Mesendoderm (in vitro differentiated cells): ENCODE results near the gene GNA12.
A peak's percentile ranks its signal among the peaks of the same experiment; 100 is the strongest.

Source experiments
- DNase-seq: peaks from one replicate; pipeline ENCODE4 v3.0.0; 2013
- H2AK5ac ChIP-seq: 2 replicates; pipeline ENCODE4 v1.6.1; 2013; ENCODE audit warnings: low read length, inconsistent platforms
- H2BK120ac ChIP-seq: 2 replicates; pipeline ENCODE4 v1.6.1; 2013; ENCODE audit warnings: low read depth, mild to moderate bottlenecking, low read length, moderate library complexity, mixed read lengths
- H2BK15ac ChIP-seq: replicated peaks from 2 replicates; pipeline ENCODE4 v1.6.1; 2013; ENCODE audit warnings: low read depth, mild to moderate bottlenecking, moderate library complexity
- H2BK5ac ChIP-seq: 2 replicates; pipeline ENCODE4 v1.6.1; 2013; ENCODE audit warnings: low read length, inconsistent platforms
- H3K18ac ChIP-seq: 2 replicates; pipeline ENCODE4 v1.6.1; 2013; ENCODE audit warnings: mild to moderate bottlenecking, low read length, mixed read lengths
- H3K23ac ChIP-seq: one replicate; pipeline ENCODE4 v1.6.1; 2013; ENCODE audit warnings: low read length
- H3K27ac ChIP-seq: 2 replicates; pipeline ENCODE4 v1.5.1; 2013; ENCODE audit warnings: low read depth, mild to moderate bottlenecking, inconsistent platforms, low read length, moderate library complexity
- H3K27me3 ChIP-seq: 2 replicates; pipeline ENCODE4 v1.6.1; 2013; ENCODE audit warnings: low read length, control low read depth, mild to moderate bottlenecking, inconsistent platforms; ENCODE audit not compliant: insufficient read depth, poor library complexity
- H3K36me3 ChIP-seq: 2 replicates; pipeline ENCODE4 v1.6.1; 2013; ENCODE audit warnings: low read length, inconsistent platforms; ENCODE audit not compliant: control insufficient read depth, insufficient read depth
- H3K4ac ChIP-seq: one replicate; pipeline ENCODE4 v1.6.1; 2013; ENCODE audit warnings: low read depth, mild to moderate bottlenecking, low read length, moderate library complexity
- H3K4me1 ChIP-seq: 2 replicates; pipeline ENCODE4 v1.6.1; 2013; ENCODE audit warnings: low read depth, low read length, inconsistent platforms; ENCODE audit not compliant: control insufficient read depth
- H3K4me2 ChIP-seq: 2 replicates; pipeline ENCODE4 v1.6.1; 2013; ENCODE audit warnings: low read length
- H3K4me3 ChIP-seq: 2 replicates; pipeline ENCODE4 v1.5.1; 2013; ENCODE audit warnings: mild to moderate bottlenecking, low read length
- H3K56ac ChIP-seq: one replicate; pipeline ENCODE4 v1.6.1; 2013; ENCODE audit warnings: low read length
- H3K79me1 ChIP-seq: 2 replicates; pipeline ENCODE4 v1.6.1; 2013; ENCODE audit warnings: low read length, inconsistent platforms
- H3K79me2 ChIP-seq: 2 replicates; pipeline ENCODE4 v1.6.1; 2013; ENCODE audit warnings: mild to moderate bottlenecking, low read length; ENCODE audit not compliant: control insufficient read depth, insufficient read depth
- H3K9ac ChIP-seq: 2 replicates; pipeline ENCODE4 v1.6.1; 2013; ENCODE audit warnings: low read length, inconsistent platforms
- H4K5ac ChIP-seq: one replicate; pipeline ENCODE4 v1.6.1; 2013; ENCODE audit warnings: low read length
- H4K8ac ChIP-seq: one replicate; pipeline ENCODE4 v1.6.1; 2013; ENCODE audit warnings: low read depth, mild to moderate bottlenecking, control low read depth, low read length, moderate library complexity
- WGBS: extraction: QIAGEN DNeasy Blood & Tissue Kit; methylation state at CpG from one replicate; pipeline ENCODE4 v1.1.7; 2013; ENCODE audit warnings: low lambda C conversion rate, missing lambda C conversion rate; ENCODE audit not compliant: insufficient coverage; ENCODE audit errors: extremely low coverage; 5-methylcytosine and 5-hydroxymethylcytosine counted together

The GNA12 gene

DNA sequence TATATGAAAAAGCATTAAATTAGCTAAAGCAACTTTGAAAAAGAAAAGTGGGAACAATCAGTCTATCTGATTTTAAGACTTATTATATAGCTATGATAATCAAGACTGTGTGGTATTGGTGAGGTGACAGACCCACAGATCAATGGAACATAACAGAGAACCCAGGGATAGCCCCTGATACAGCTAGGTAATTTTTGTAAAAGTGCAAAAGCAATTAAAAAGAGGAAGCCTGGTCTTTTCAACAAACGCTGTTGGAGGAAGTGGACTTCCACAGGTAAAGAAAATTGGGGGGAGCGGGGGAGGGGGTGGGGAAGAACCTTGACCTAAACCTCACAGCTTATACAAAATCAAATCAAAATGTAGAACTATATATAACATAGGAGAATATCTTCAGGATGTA lies 45.4 kb downstream of the GNA12 start:
- Histone ChIP-seq H3K27me3 (no peaks in the 10 kb centered on the region), H3K79me1 (peaks cover 29% of the 10 kb centered on the region), H3K18ac (no peak overlapping the region), H3K56ac (no peak overlapping the region), H2BK15ac (no peak overlapping the region), H2AK5ac (no peak overlapping the region), H4K5ac (no peak overlapping the region), H3K36me3 (peaks cover 4% of the 10 kb centered on the region), H4K8ac (no peak overlapping the region), H3K27ac (no peak overlapping the region), H3K9ac (no peak overlapping the region), H2BK5ac (no peak overlapping the region), H3K4me1 (peaks cover 8% of the 10 kb centered on the region), H3K4me3 (no peak overlapping the region), H3K4ac (no peak overlapping the region), H3K23ac (no peak overlapping the region), H3K79me2 (peaks cover 52% of the 10 kb centered on the region), H3K4me2 (no peak overlapping the region), H2BK120ac (no peak overlapping the region)
- no CpG with 5 or more reads among the region's 2 CpGs for WGBS
- no peak for DNase-seq

DNA sequence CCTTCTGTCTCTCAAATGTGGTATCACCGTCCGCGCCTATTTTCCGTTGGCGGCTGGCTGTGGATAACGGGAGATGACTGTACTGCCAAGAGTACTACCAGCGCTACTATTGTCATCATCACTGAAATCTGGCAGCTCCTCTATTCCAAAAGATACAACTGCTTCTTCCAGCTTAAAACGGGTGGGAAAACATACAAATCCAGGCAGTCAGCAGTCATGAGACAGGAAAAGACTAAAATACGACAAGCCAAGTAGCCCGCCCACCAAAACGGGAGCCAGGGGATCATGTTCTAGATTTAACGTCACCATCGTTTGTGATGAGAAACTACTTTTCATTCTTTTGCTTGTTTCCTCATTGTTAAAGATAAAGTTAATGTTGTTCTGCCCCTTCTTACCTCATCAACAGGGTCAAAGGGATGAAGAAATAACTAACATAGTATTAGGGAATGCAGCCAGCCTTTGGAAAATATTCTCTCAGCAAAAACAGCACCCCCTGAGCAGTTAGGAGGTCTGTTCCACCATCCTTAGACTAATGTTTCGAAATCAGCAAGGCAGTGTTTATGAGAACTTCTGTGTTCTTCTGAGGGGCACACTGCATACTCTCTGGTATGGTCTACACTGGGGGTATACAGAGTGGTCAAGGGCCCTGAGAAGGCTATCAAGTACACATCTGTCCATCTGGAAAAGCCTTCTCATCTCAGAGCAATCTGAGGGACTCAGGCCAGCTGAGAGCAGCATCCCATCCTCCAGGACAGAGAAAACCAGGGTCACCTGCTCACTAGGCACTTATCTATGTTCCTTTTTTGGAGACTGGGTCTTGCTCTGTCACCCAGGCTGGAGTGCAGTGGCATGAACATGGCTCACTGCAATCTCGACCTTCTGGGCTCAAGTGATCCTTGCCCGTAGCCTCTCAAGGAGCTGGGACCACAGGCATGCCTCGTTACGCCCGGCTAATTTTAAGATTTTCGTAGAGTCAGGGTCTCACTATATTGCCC lies 47.5 kb downstream of the GNA12 start:
- no peak overlapping the region for H2AK5ac ChIP-seq
- H3K23ac ChIP-seq, result no peak overlapping the region
- no peak overlapping the region for H3K9ac ChIP-seq
- H3K4me3 ChIP-seq, result no peak overlapping the region
- H2BK5ac ChIP-seq, result no peak overlapping the region
- DNase-seq, result no peak
- H3K79me1 ChIP-seq, result peaks cover 33% of the 10 kb centered on the region
- H3K27ac ChIP-seq, result no peak overlapping the region
- H2BK15ac ChIP-seq, result no peak overlapping the region
- WGBS, result no CpG with 5 or more reads among the region's 20 CpGs
- H3K18ac ChIP-seq, result no peak overlapping the region
- peaks cover 4% of the 10 kb centered on the region for H3K4me1 ChIP-seq
- no peak overlapping the region for H4K8ac ChIP-seq
- H3K4ac ChIP-seq, result no peak overlapping the region
- no peaks in the 10 kb centered on the region for H3K27me3 ChIP-seq
- no peak overlapping the region for H4K5ac ChIP-seq
- no peak overlapping the region for H3K56ac ChIP-seq
- H2BK120ac ChIP-seq, result no peak overlapping the region
- peaks cover 48% of the 10 kb centered on the region for H3K79me2 ChIP-seq
- no peak overlapping the region for H3K4me2 ChIP-seq
- H3K36me3 ChIP-seq, result peaks cover 9% of the 10 kb centered on the region

DNA sequence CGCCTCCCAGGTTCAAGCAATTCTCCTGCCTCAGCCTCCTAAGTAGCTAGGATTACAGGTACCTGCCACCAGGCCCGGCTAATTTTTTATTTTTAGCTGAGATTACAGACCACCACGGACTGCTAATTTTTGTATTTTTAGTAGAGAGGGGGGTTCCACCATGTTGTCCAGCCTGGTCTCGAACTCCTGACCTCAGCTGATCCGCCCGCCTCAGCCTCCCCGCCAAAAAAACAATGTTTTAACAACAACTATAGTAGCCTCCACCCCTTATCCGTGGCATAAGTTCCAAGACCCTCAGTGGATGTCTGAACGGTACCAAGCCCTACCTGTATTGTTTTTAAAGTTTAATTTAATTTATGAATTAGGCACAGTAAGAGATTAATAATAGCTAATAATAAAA lies 48.2 kb downstream of the GNA12 start:
- no peak overlapping the region for H3K23ac ChIP-seq
- H3K27ac ChIP-seq, result no peak overlapping the region
- no peak overlapping the region for H3K56ac ChIP-seq
- H3K4me1 ChIP-seq, result peaks cover 4% of the 10 kb centered on the region
- H3K27me3 ChIP-seq, result no peaks in the 10 kb centered on the region
- no peak overlapping the region for H4K5ac ChIP-seq
- no peak overlapping the region for H2BK120ac ChIP-seq
- no peak overlapping the region for H2BK15ac ChIP-seq
- no peak overlapping the region for H2BK5ac ChIP-seq
- H3K79me2 ChIP-seq, result peaks cover 42% of the 10 kb centered on the region
- no peak overlapping the region for H4K8ac ChIP-seq
- no peak overlapping the region for H3K18ac ChIP-seq
- peaks cover 9% of the 10 kb centered on the region for H3K36me3 ChIP-seq
- WGBS, result no CpG with 5 or more reads among the region's 9 CpGs
- DNase-seq, result no peak
- H3K4me2 ChIP-seq, result no peak overlapping the region
- H3K9ac ChIP-seq, result no peak overlapping the region
- H3K4ac ChIP-seq, result no peak overlapping the region
- peaks cover 31% of the 10 kb centered on the region for H3K79me1 ChIP-seq
- no peak overlapping the region for H3K4me3 ChIP-seq
- H2AK5ac ChIP-seq, result no peak overlapping the region

DNA sequence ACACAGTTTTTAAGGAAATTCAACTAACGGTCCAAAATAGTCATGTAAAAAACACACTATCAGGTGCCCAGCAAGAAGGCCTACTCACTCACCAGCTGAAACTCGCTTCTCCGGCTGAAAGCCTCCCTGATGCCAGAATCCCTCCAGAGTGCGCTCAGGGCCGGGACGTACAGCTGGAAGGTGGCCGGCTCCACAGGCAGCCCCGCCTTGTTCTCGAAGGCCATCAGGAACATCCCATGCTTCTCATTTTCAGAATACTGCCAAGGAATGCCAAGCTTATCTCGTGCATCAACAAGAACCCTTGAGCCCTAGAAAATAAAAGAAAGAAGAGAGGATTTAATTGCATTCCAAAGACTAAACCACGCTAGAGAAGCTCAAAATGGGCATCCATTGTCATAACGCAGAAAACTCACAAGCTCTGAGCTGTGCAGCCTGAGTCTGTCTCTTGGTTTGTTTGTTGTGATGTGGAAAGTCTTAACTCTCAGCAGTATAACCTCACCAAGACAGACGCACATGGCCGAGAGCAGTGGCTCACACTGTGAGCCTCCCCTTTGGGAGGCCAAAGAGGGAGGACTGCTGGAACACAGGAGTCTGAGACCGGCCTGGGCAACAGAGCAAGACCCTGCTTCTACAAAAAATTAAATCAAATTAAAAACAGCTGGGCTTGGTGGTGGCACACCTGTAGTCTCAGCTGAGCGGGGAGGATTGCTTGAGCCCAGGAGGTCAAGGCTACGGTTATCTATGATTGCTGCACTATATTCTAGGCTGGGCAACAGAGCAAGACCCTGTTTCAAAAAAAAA lies 49.1 kb downstream of the GNA12 start:
- no CpG with 5 or more reads among the region's 17 CpGs for WGBS
- Histone ChIP-seq H3K9ac (no peak overlapping the region), H3K4me2 (no peak overlapping the region), H4K5ac (no peak overlapping the region), H4K8ac (no peak overlapping the region), H3K4me3 (no peak overlapping the region), H3K79me2 (peaks cover 33% of the 10 kb centered on the region), H3K23ac (peak overlapping the region; percentile 24), H3K27ac (no peak overlapping the region), H3K56ac (no peak overlapping the region), H2BK15ac (no peak overlapping the region), H3K18ac (no peak overlapping the region), H2BK120ac (no peak overlapping the region), H2AK5ac (no peak overlapping the region), H3K79me1 (peaks cover 23% of the 10 kb centered on the region), H3K27me3 (no peaks in the 10 kb centered on the region), H3K4me1 (no peaks in the 10 kb centered on the region), H2BK5ac (no peak overlapping the region), H3K4ac (no peak overlapping the region), H3K36me3 (peaks cover 9% of the 10 kb centered on the region)
- no peak for DNase-seq

DNA sequence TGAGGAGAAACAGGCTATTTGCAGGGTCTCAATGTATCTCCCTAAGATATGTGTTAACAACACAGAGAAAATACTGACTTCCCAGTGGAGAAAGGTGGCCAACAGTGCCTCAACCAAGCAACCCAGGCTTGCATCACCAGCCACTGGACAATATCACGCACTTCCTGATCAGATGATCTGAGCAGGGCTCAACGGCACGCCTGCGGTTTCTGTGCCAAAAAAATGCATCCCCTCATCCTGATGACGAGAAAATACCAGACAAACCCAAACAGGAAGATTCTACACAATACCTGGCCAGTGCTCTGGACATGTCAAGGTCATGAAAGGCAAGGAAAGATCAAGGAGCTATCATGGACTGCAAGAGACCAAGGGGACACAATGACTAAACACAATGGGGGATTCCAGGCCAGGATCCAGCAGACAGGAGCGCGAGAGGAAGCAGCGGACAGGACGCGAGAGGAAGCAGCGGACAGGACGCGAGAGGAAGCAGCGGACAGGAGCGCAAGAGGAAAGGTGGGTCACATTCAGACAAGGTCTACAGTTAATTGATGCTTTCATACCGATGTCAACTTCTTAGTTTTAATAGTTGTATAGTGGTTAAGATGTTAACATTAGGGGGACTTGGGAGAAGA lies 51.1 kb downstream of the GNA12 start:
- Histone ChIP-seq H4K5ac (no peak overlapping the region), H3K23ac (no peak overlapping the region), H3K56ac (no peak overlapping the region), H3K4me2 (no peak overlapping the region), H3K79me1 (peaks cover 28% of the 10 kb centered on the region), H3K9ac (no peak overlapping the region), H3K27ac (no peak overlapping the region), H3K79me2 (peaks cover 23% of the 10 kb centered on the region), H2BK15ac (no peak overlapping the region), H3K4me3 (no peak overlapping the region), H3K4me1 (no peaks in the 10 kb centered on the region), H2AK5ac (no peak overlapping the region), H2BK120ac (no peak overlapping the region), H3K18ac (no peak overlapping the region), H3K36me3 (peaks cover 11% of the 10 kb centered on the region), H4K8ac (no peak overlapping the region), H3K27me3 (no peaks in the 10 kb centered on the region), H3K4ac (no peak overlapping the region), H2BK5ac (no peak overlapping the region)
- 100% methylated on average over 1 of the region's 16 CpGs for WGBS
- DNase-seq, result no peak
